HepG2 (cell line): ENCODE data around the gene DCLRE1B. TPM values are rescaled to one million over a fixed set of nuclear protein-coding genes. Genes with fewer than 3 reads are reported as not detected.

Source experiments
- PRPF4 ChIP-seq: fragments of 200-400 bp; formaldehyde crosslinking; IDR thresholded peaks from 2 replicates; pipeline ENCODE4 v1.6.1; 2016; ENCODE audit warnings: low read length, low read depth; ENCODE audit not compliant: poor library complexity, severe bottlenecking
- SP1 ChIP-seq, 2 experiments: fragments of 450-650 bp in 1 of 2; sonication (generic) in 1 of 2; formaldehyde crosslinking in 1 of 2; IDR thresholded peaks; 2 replicates each; pipeline versions ENCODE4 v1.4.0 to v1.6.1; 2016 to 2020; ENCODE audit warnings: missing genetic modification reagents in 1 of 2
- ZFP1 ChIP-seq: IDR thresholded peaks from 2 replicates; pipeline ENCODE4 v1.6.1; 2016
- ZFP62 ChIP-seq: sonication (generic); formaldehyde crosslinking; IDR thresholded peaks from 2 replicates; pipeline ENCODE4 v1.4.0; 2020; ENCODE audit warnings: missing genetic modification reagents
- ZNF253 ChIP-seq: sonication (generic); formaldehyde crosslinking; IDR thresholded peaks from 2 replicates; pipeline ENCODE4 v1.8.0; 2022; ENCODE audit warnings: mild to moderate bottlenecking, missing genetic modification reagents, borderline replicate concordance
- ZNF264 ChIP-seq: sonication (generic); formaldehyde crosslinking; IDR thresholded peaks from 2 replicates; pipeline ENCODE4 v1.4.0; 2020; ENCODE audit warnings: missing genetic modification reagents
- ZNF720 ChIP-seq: sonication (generic); formaldehyde crosslinking; IDR thresholded peaks from 2 replicates; pipeline ENCODE4 v1.4.0; 2020; ENCODE audit warnings: missing genetic modification reagents
- polyA plus RNA-seq, 8 experiments: library from polyadenylated mRNA; depleted of rRNA in 3 of 8; stranded (reverse) in 7 of 8; unstranded in 1 of 8; fragments of >200 nt; fragmentation: Illumina TruSeq in 4 of 8; extraction: Trizol in 4 of 8; gene quantifications; 2 replicates each; pipeline versions ENCODE4 v1.2.1 to v1.2.3, GENCODE V29; 2011 to 2016; ENCODE audit warnings: low read depth in 4 of 8, missing spikeins in 1 of 8, mixed read lengths in 1 of 8; ENCODE audit not compliant: insufficient read depth in 1 of 8
- total RNA-seq, 5 experiments: library from RNA; depleted of rRNA; stranded (reverse); fragments of >200 nt; fragmentation: Illumina TruSeq; extraction: Trizol; gene quantifications; 2 replicates each; pipeline ENCODE4 v1.2.3, GENCODE V29; 2016; ENCODE audit warnings: low read depth in 1 of 5
- TF ChIP-seq, protein P1 (sequence below): sonication (generic); formaldehyde crosslinking; IDR thresholded peaks from 2 replicates; pipeline ENCODE4 v1.5.1; 2020; ENCODE audit warnings: missing genetic modification reagents, mild to moderate bottlenecking, borderline replicate concordance
- TF ChIP-seq, protein P2 (sequence below): sonication (generic); formaldehyde crosslinking; IDR thresholded peaks from 2 replicates; pipeline ENCODE4 v1.5.1; 2020; ENCODE audit warnings: mild to moderate bottlenecking, moderate library complexity, missing genetic modification reagents
- TF ChIP-seq, protein P3 (sequence below), 2 experiments: sonication (generic) in 1 of 2; formaldehyde crosslinking in 1 of 2; IDR thresholded peaks; 2 replicates each; pipeline versions ENCODE4 v1.6.1 to v1.9.0; 2014 to 2022; ENCODE audit warnings: antibody characterized with exemption in 1 of 2, borderline replicate concordance in 1 of 2, inconsistent platforms in 1 of 2, low read depth in 1 of 2, missing genetic modification reagents in 1 of 2
- TF ChIP-seq, protein P4 (sequence below): IDR thresholded peaks from 2 replicates; pipeline ENCODE4 v1.6.1; 2016; ENCODE audit warnings: missing biosample characterization, missing genetic modification reagents, low read depth
- TF ChIP-seq, protein P5 (sequence below): sonication (generic); formaldehyde crosslinking; conservative IDR thresholded peaks from 2 replicates; pipeline ENCODE4 v1.4.0; 2020; ENCODE audit warnings: missing genetic modification reagents
- TF ChIP-seq, protein P6 (sequence below): IDR thresholded peaks from 2 replicates; pipeline ENCODE4 v1.6.1; 2016; ENCODE audit warnings: missing genetic modification reagents, missing compliant biosample characterization

Gene DCLRE1B
- total and polyA plus RNA-seq, 2 of the 13 experiments (the other 11 are each of a cell fraction or from before 2014, with no cell fraction given) = 2.7 to 8.0 TPM

DNA sequence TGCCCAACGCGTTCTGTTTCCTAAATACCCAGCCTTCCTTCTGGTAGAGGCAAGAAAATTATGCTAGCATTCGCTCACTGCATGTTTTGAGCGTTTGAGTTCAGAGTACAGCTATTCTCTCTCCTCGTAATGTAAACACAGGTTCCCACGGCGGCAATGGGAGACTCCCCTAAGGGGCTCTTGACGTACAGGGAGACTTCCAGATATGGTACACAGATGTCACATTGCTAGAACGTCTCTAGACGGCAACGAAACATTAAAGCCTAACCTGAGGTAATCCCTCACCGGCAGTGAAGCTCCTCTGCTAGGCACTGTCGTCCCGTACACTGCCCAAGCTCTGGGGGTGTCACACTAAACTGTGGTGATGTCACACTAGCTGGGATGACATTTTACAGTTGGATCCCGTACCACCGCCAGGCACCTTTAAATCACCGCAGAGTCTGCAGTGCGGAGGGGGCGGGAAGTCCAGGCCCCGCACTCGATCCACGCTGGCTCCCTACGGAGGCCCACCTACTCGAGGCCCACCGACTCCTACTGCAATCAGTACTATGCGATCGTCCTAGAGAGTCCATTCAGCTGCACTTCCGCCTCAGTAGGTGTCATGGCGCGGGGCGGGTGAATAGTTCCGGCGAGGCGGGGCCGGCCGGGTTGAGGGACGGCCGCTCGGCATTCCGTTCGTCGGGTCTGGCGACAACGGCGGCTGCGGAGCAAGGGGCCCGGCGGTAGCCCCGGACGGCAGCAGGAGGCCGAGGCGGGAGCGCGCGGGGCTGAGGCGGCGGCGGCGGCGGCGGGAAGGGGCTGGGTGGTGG is 24.0 kb downstream of the DCLRE1B start, which contains the start of gene HIPK1 (continued):
- TF ChIP-seq, protein P1, sequence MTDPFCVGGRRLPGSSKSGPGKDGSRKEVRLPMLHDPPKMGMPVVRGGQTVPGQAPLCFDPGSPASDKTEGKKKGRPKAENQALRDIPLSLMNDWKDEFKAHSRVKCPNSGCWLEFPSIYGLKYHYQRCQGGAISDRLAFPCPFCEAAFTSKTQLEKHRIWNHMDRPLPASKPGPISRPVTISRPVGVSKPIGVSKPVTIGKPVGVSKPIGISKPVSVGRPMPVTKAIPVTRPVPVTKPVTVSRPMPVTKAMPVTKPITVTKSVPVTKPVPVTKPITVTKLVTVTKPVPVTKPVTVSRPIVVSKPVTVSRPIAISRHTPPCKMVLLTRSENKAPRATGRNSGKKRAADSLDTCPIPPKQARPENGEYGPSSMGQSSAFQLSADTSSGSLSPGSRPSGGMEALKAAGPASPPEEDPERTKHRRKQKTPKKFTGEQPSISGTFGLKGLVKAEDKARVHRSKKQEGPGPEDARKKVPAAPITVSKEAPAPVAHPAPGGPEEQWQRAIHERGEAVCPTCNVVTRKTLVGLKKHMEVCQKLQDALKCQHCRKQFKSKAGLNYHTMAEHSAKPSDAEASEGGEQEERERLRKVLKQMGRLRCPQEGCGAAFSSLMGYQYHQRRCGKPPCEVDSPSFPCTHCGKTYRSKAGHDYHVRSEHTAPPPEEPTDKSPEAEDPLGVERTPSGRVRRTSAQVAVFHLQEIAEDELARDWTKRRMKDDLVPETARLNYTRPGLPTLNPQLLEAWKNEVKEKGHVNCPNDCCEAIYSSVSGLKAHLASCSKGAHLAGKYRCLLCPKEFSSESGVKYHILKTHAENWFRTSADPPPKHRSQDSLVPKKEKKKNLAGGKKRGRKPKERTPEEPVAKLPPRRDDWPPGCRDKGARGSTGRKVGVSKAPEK (CRISPR knock-in tag) = no peak
- TF ChIP-seq, protein P2, sequence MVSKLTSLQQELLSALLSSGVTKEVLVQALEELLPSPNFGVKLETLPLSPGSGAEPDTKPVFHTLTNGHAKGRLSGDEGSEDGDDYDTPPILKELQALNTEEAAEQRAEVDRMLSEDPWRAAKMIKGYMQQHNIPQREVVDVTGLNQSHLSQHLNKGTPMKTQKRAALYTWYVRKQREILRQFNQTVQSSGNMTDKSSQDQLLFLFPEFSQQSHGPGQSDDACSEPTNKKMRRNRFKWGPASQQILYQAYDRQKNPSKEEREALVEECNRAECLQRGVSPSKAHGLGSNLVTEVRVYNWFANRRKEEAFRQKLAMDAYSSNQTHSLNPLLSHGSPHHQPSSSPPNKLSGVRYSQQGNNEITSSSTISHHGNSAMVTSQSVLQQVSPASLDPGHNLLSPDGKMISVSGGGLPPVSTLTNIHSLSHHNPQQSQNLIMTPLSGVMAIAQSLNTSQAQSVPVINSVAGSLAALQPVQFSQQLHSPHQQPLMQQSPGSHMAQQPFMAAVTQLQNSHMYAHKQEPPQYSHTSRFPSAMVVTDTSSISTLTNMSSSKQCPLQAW (CRISPR knock-in tag) = peak; percentile 91
- TF ChIP-seq, protein P3, sequence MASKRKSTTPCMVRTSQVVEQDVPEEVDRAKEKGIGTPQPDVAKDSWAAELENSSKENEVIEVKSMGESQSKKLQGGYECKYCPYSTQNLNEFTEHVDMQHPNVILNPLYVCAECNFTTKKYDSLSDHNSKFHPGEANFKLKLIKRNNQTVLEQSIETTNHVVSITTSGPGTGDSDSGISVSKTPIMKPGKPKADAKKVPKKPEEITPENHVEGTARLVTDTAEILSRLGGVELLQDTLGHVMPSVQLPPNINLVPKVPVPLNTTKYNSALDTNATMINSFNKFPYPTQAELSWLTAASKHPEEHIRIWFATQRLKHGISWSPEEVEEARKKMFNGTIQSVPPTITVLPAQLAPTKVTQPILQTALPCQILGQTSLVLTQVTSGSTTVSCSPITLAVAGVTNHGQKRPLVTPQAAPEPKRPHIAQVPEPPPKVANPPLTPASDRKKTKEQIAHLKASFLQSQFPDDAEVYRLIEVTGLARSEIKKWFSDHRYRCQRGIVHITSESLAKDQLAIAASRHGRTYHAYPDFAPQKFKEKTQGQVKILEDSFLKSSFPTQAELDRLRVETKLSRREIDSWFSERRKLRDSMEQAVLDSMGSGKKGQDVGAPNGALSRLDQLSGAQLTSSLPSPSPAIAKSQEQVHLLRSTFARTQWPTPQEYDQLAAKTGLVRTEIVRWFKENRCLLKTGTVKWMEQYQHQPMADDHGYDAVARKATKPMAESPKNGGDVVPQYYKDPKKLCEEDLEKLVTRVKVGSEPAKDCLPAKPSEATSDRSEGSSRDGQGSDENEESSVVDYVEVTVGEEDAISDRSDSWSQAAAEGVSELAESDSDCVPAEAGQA (IDR thresholded peaks at IDR 0.05; ENCODE audit: low read depth) = peak; percentile 89
- TF ChIP-seq, protein P3 (CRISPR knock-in tag; IDR thresholded peaks at IDR 0.05; ENCODE audit: borderline replicate concordance) = no peak; the same call in 1 of the 2 replicates
- TF ChIP-seq PRPF4 (no peak), ZNF720 (CRISPR knock-in tag) (no peak), ZNF264 (peak; percentile 28), ZFP1 (CRISPR knock-in tag) (peak; percentile 21), ZFP62 (CRISPR knock-in tag) (0 out of 2 replicates have a peak, but pooled peaks have one; percentile 43), SP1 (IDR thresholded peaks at IDR 0.05) (no peak), SP1 (CRISPR knock-in tag; IDR thresholded peaks at IDR 0.05) (peak; percentile 83), ZNF253 (CRISPR knock-in tag) (no peak)
- TF ChIP-seq, protein P4, sequence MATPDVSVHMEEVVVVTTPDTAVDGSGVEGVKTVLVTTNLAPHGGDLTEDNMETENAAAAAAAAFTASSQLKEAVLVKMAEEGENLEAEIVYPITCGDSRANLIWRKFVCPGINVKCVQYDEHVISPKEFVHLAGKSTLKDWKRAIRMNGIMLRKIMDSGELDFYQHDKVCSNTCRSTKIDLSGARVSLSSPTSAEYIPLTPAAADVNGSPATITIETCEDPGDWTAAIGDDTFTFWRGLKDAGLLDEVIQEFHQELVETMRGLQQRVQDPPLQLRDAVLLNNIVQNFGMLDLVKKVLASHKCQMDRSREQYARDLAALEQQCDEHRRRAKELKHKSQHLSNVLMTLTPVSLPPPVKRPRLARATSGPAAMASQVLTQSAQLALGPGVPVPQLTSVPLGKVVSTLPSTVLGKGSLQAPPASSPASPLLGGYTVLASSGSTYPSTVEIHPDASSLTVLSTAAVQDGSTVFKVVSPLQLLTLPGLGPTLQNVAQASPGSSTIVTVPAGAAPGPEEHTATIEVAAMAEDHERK (CRISPR knock-in tag) = peak; percentile 63; the same call in 1 of the 2 replicates
- TF ChIP-seq, protein P5, sequence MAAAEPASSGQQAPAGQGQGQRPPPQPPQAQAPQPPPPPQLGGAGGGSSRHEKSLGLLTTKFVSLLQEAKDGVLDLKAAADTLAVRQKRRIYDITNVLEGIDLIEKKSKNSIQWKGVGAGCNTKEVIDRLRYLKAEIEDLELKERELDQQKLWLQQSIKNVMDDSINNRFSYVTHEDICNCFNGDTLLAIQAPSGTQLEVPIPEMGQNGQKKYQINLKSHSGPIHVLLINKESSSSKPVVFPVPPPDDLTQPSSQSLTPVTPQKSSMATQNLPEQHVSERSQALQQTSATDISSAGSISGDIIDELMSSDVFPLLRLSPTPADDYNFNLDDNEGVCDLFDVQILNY (CRISPR knock-in tag) = no peak
- TF ChIP-seq, protein P6, sequence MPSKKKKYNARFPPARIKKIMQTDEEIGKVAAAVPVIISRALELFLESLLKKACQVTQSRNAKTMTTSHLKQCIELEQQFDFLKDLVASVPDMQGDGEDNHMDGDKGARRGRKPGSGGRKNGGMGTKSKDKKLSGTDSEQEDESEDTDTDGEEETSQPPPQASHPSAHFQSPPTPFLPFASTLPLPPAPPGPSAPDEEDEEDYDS (CRISPR knock-in tag) = peak; percentile 40
